Body of pancreas (tissue), 4 donors: Measurements from ENCODE around the gene SMYD1. TPM values are rescaled to one million over a fixed set of nuclear protein-coding genes. Genes with fewer than 3 reads are reported as not detected.
A peak's percentile ranks its signal among the peaks of the same experiment; 100 is the strongest.

Source experiments
- ATAC-seq: fragments of 150-250 bp; one replicate; pipeline ENCODE4 v1.9.1; 2016
- DNase-seq, 4 donors: peaks; one replicate each; pipeline ENCODE4 v3.0.0-alpha.2; 2019
- H3K27ac ChIP-seq, 4 donors: fragments of 200-600 bp; sonication (generic); 1 replicate in 3 of 4; 2 replicates in 1 of 4; pipeline versions ENCODE4 v1.5.1 to v1.6.1; 2016 to 2019; ENCODE audit warnings: mild to moderate bottlenecking in 1 of 4, mixed read lengths in 1 of 4, moderate library complexity in 1 of 4
- H3K27me3 ChIP-seq, 2 donors: fragments of 200-600 bp; sonication (generic); one replicate each; pipeline ENCODE4 v1.6.0; 2016; ENCODE audit warnings: mild to moderate bottlenecking in 1 of 2
- H3K36me3 ChIP-seq, 2 donors: fragments of 200-600 bp; sonication (generic); replicated peaks in 1 of 2; 2 replicates each; pipeline ENCODE4 v1.5.1; 2016; ENCODE audit warnings: low read depth in 2 of 2; ENCODE audit not compliant: insufficient read depth in 1 of 2
- H3K4me1 ChIP-seq: fragments of 200-600 bp; sonication (generic); one replicate; pipeline ENCODE4 v1.6.0; 2016
- H3K4me3 ChIP-seq, 2 donors: fragments of 200-600 bp; sonication (generic); 1 replicate in 1 of 2; 2 replicates in 1 of 2; pipeline ENCODE4 v1.5.1; 2016 to 2019
- H3K9me3 ChIP-seq, 3 donors: fragments of 200-600 bp; sonication (generic); 1 replicate in 2 of 3; 2 replicates in 1 of 3; pipeline ENCODE4 v1.5.1; 2016
- CTCF ChIP-seq, 7 experiments: fragments of 450-650 bp in 4 of 7; fragments of 200-600 bp in 3 of 7; sonication (generic) in 3 of 7; IDR thresholded peaks; one replicate each; pipeline ENCODE4 v1.5.1; 2016 to 2019; ENCODE audit warnings: antibody characterized with exemption in 7 of 7
- POLR2A ChIP-seq, 3 donors: fragments of 450-650 bp; IDR thresholded peaks; one replicate each; pipeline ENCODE4 v1.6.1; 2016; ENCODE audit warnings: antibody characterized with exemption in 3 of 3, mild to moderate bottlenecking in 2 of 3
- WGBS, 2 donors: methylation state at CpG; one replicate each; pipeline ENCODE4 v1.1.5; 2017; 5-methylcytosine and 5-hydroxymethylcytosine counted together
- intact Hi-C: fragments of 100-400 bp; cut with DNase I; formaldehyde crosslinking; loops from one replicate; pipeline ENCODE4 v1.15.1; 2023
- total RNA-seq, 2 donors: library from RNA; depleted of rRNA; stranded (reverse); fragments of >200 nt; gene quantifications; one replicate each; pipeline ENCODE4 v1.1.0, GENCODE V29; 2016

Gene SMYD1
- total RNA-seq, 2 donors from 2014 or later, result not detected

GRCh38 chr2:88074854-88075292, 7.2 kb downstream of the SMYD1 start:
- no peak for TF ChIP-seq CTCF (IDR thresholded peaks at IDR 0.05)
- TF ChIP-seq POLR2A (IDR thresholded peaks at IDR 0.05), result no peak
- H3K4me1 ChIP-seq, result no peaks in the 10 kb centered on the region
- intact Hi-C loops, result no loop called here
- H3K9me3 ChIP-seq, result no peaks in the 10 kb centered on the region
- H3K36me3 ChIP-seq, result no peaks in the 10 kb centered on the region
- no peaks in the 10 kb centered on the region for H3K27me3 ChIP-seq
- WGBS, 2 donors, result 67 to 69% methylated on average over 4 of the region's 4 CpGs
- H3K4me3 ChIP-seq, result no peak overlapping the region
- no peak overlapping the region for H3K27ac ChIP-seq
- ATAC-seq (no peak), DNase-seq (no peak)

GRCh38 chr2:88077080-88077479, 9.5 kb downstream of the SMYD1 start:
- TF ChIP-seq CTCF (IDR thresholded peaks at IDR 0.05) (no peak), POLR2A (IDR thresholded peaks at IDR 0.05) (no peak)
- H3K27me3 ChIP-seq, result no peaks in the 10 kb centered on the region
- DNase-seq (no peak), ATAC-seq (no peak)
- H3K4me3 ChIP-seq, result no peak overlapping the region
- H3K27ac ChIP-seq, result no peak overlapping the region
- H3K36me3 ChIP-seq, result no peaks in the 10 kb centered on the region
- peaks cover 6% of the 10 kb centered on the region for H3K4me1 ChIP-seq
- WGBS, 2 donors, result 63 to 82% methylated on average over 5 to 8 of the region's 8 CpGs
- no peaks in the 10 kb centered on the region for H3K9me3 ChIP-seq
- intact Hi-C loops, result no loop called here

GRCh38 chr2:88078643-88079172, 11.1 kb downstream of the SMYD1 start:
- ATAC-seq (no peak), DNase-seq (no peak)
- TF ChIP-seq CTCF (IDR thresholded peaks at IDR 0.05), result no peak
- no peaks in the 10 kb centered on the region for H3K27me3 ChIP-seq
- no peak overlapping the region for H3K27ac ChIP-seq
- no peaks in the 10 kb centered on the region for H3K9me3 ChIP-seq
- peaks cover 12% of the 10 kb centered on the region for H3K4me1 ChIP-seq
- WGBS, 2 donors, result 25 to 30% methylated on average over 3 of the region's 3 CpGs
- H3K36me3 ChIP-seq, result no peaks in the 10 kb centered on the region
- intact Hi-C loops, result no loop called here
- no peak overlapping the region for H3K4me3 ChIP-seq

- TF ChIP-seq CTCF (IDR thresholded peaks at IDR 0.05), result no peak
- no peak for TF ChIP-seq POLR2A (IDR thresholded peaks at IDR 0.05)
- Histone ChIP-seq H3K36me3 (no peaks in the 10 kb centered on the region), H3K9me3 (no peaks in the 10 kb centered on the region), H3K27ac (no peak overlapping the region), H3K4me1 (peaks cover 12% of the 10 kb centered on the region), H3K27me3 (no peaks in the 10 kb centered on the region), H3K4me3 (no peak overlapping the region)
- intact Hi-C loops, result no loop called here
- DNase-seq (no peak), ATAC-seq (no peak)
- WGBS, 2 donors, result 55 to 65% methylated on average over 2 of the region's 2 CpGs
Observed at GRCh38 chr2:88080545-88080944, 12.9 kb downstream of the SMYD1 start.

- Histone ChIP-seq H3K36me3 (no peaks in the 10 kb centered on the region), H3K4me3 (no peak overlapping the region), H3K9me3 (no peaks in the 10 kb centered on the region), H3K27ac (peak overlapping the region; percentile 45 to 70 (median 56)), H3K4me1 (peaks cover 12% of the 10 kb centered on the region), H3K27me3 (no peaks in the 10 kb centered on the region)
- TF ChIP-seq POLR2A (IDR thresholded peaks at IDR 0.05) (no peak), CTCF (IDR thresholded peaks at IDR 0.05) (no peak)
- intact Hi-C loops, result no loop called here
- ATAC-seq (no peak), DNase-seq (no peak)
- 70 to 88% methylated on average over 3 to 4 of the region's 4 CpGs for WGBS, 2 donors
Observed at GRCh38 chr2:88081924-88082608, 14.4 kb downstream of the SMYD1 start.
